ENCODE results near the gene PRRC2B. TPM values are rescaled to one million over a fixed set of nuclear protein-coding genes. Genes with fewer than 3 reads are reported as not detected.
"Not testable (repeated sequence)": the region's sequence is repeated elsewhere in the genome, so short reads cannot be mapped to it uniquely, and the experiment has no call there.

The PRRC2B gene
- total RNA-seq, 1 donor from 2014 or later, result 505 TPM

DNA sequence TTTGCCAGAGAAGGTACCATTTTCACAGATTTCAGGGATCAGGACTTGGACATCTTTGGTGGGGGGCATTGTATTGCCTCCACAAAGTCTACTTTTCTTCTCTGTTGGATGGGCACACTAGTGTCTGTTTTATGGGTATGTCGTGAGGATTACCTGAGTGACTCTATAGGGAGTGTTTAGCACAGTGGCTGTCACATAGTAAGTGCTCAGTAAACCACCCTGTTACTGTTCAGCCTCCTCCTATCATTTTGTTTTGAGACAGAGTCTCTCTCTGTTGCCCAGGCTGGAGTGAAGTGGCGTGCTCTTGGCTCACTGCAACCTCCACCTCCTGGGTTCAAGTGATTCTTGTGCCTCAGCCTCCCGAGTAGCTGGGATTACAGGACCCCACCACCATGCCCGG lies 2.4 kb upstream of the PRRC2B start:
- H3K27me3 Mint-ChIP-seq (ENCODE audit: low read depth), result no peaks in the 10 kb centered on the region
- H3K9me3 Mint-ChIP-seq, result no peaks in the 10 kb centered on the region
- TF ChIP-seq, protein P1, sequence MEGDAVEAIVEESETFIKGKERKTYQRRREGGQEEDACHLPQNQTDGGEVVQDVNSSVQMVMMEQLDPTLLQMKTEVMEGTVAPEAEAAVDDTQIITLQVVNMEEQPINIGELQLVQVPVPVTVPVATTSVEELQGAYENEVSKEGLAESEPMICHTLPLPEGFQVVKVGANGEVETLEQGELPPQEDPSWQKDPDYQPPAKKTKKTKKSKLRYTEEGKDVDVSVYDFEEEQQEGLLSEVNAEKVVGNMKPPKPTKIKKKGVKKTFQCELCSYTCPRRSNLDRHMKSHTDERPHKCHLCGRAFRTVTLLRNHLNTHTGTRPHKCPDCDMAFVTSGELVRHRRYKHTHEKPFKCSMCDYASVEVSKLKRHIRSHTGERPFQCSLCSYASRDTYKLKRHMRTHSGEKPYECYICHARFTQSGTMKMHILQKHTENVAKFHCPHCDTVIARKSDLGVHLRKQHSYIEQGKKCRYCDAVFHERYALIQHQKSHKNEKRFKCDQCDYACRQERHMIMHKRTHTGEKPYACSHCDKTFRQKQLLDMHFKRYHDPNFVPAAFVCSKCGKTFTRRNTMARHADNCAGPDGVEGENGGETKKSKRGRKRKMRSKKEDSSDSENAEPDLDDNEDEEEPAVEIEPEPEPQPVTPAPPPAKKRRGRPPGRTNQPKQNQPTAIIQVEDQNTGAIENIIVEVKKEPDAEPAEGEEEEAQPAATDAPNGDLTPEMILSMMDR (IDR thresholded peaks at IDR 0.05; ENCODE audit: unreplicated experiment), result no peak
- H3K4me3 Mint-ChIP-seq, result no peak overlapping the region
- no peak overlapping the region for H3K27ac Mint-ChIP-seq
- DNase-seq (ENCODE audit: low spot score in 2 of 2, unreplicated experiment in 2 of 2), result no peak
- no peaks in the 10 kb centered on the region for H3K36me3 Mint-ChIP-seq
- H3K4me1 Mint-ChIP-seq, result peaks cover 22% of the 10 kb centered on the region

DNA sequence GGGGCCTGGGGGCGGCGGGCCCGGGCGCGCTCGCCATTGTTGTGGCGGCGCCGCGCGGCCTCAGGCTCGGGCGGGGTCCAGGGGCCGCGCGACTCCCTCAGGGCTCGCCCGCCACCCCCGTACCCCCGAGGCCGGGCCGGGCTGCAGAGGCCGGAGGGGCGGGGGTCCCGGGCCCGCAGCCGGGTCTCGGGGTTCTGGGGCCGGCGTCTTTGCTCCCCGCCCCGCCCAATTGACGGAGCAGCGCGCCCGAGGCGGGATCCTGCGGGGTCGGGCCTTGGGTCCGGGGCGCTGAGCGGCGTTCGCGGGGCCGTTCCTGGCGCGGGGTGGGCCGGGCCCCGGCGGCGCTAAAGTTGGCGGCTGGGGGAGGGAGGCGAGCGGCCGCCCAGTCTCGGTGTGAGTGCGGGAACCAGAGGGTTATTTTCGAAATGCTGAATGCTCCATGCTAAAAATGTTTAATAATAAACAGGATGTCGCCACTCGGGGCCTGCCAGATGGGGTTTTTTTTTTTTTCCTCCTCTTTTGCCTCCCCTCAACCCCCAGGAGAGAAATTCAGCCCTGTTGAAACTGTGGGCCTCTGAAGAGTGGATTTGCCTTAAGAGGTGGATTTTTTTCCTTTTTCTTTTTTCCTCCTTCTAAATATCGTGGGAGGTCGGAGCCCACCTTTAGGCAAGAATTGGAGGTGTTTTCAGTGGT lies 724 bp downstream of the PRRC2B start:
- H3K4me3 Mint-ChIP-seq, result peak overlapping the region; percentile 92
- H3K36me3 Mint-ChIP-seq, result no peaks in the 10 kb centered on the region
- no peaks in the 10 kb centered on the region for H3K27me3 Mint-ChIP-seq (ENCODE audit: low read depth)
- TF ChIP-seq, protein P1 (IDR thresholded peaks at IDR 0.05; ENCODE audit: unreplicated experiment), result no peak
- H3K4me1 Mint-ChIP-seq, result peaks cover 47% of the 10 kb centered on the region
- peak; percentile 44 to 73 for DNase-seq (ENCODE audit: low spot score in 2 of 2, unreplicated experiment in 2 of 2)
- no peaks in the 10 kb centered on the region for H3K9me3 Mint-ChIP-seq
- H3K27ac Mint-ChIP-seq, result peak overlapping the region; percentile 98

DNA sequence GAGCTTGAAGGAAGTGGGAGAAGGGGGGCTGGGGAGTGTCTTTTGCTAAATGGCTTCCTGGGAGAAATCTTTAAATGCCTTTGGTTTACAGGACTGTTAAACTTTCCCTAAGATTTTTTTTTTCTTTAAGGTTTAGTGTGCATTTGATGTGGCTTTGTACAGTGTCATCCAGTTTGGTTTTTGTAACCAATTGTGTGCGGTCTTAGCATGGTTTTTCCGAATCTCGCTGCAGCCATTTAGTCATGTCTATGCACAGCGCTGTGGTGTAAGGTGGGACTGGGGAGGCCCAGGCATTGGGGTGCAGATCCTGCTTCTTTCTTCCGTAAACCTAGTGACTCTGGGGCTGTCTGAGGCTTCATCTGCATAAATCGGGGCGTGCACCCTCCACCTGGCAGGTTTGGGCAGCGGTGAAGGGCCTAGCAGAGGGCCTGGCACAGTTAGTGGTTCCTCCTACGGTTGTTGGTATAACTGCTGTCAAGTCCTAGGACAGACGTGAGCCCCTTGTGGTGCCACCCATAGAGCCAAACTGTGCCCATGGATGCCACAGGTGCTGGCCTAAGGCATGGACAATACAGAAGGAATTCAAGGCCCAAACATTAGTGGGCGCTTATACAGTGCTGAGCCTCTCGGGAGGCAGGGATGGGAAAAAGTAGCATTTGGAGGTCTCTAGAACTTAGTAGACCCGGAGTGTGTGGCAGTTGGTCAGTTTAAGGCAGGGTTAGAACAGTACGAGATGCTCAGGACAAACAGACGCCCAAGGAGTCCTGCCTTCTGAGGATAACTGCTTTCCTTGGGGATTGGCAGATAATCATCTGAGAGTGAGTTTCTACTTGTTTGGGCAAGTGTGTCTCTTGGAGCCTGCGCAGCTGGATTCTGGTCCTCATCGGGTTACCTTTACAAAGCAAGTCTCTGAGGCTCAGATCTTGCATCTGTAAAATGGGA lies 1.5 kb downstream of the PRRC2B start:
- TF ChIP-seq, protein P1 (IDR thresholded peaks at IDR 0.05; ENCODE audit: unreplicated experiment), result no peak
- Mint-ChIP-seq H3K27ac (peak overlapping the region; percentile 98), H3K9me3 (no peaks in the 10 kb centered on the region), H3K4me3 (peak overlapping the region; percentile 92), H3K36me3 (no peaks in the 10 kb centered on the region), H3K4me1 (peaks cover 53% of the 10 kb centered on the region), H3K27me3 (ENCODE audit: low read depth) (no peaks in the 10 kb centered on the region)
- DNase-seq (ENCODE audit: low spot score in 2 of 2, unreplicated experiment in 2 of 2), result no peak

DNA sequence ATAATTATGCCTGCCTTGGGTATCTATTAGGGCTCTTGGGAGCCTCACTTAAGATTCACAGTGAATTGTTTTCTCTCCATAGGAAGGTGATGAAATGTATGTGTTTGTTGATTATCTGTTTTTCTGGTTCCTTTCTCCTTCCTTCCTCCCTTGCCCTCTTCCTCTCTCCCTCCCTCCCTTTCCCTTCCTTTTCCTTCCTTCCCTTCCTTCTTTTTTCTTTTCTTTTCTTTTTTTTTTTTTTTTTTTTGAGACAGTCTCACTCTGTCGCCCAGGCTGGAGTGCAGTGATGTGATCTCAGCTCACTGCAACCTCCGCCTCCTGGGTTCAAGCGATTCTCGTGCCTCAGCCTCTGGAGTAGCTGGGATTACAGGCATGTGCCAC lies 2.2 kb downstream of the PRRC2B start:
- peak overlapping the region; percentile 98 for H3K27ac Mint-ChIP-seq
- H3K4me3 Mint-ChIP-seq, result peak overlapping the region; percentile 92
- H3K9me3 Mint-ChIP-seq; H3K27me3 Mint-ChIP-seq (ENCODE audit: low read depth); DNase-seq (ENCODE audit: low spot score in 2 of 2, unreplicated experiment in 2 of 2); H3K36me3 Mint-ChIP-seq: not testable (repeated sequence)
- peaks cover 54% of the 10 kb centered on the region for H3K4me1 Mint-ChIP-seq

DNA sequence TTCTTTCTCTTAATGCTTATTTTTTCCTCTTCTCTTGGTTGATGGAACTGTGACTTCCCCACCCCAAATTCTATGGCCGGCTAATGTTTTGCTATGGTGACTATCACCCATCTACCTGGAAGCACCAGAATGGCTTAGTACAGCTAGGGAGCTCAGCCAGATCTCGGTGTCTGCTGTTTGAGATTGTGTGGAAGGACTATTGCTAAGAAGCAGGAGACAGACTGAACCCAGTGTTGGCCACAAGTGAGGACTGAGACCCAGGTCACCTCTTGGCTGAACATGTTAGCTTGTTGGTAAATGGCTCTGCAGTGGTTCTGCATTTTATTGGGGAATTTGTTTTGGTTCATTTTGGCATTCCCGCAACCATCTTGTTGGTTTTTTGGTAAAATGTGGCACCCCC lies 2.7 kb downstream of the PRRC2B start:
- DNase-seq (ENCODE audit: low spot score in 2 of 2, unreplicated experiment in 2 of 2), result no peak
- Mint-ChIP-seq H3K27ac (peak overlapping the region; percentile 98), H3K9me3 (no peaks in the 10 kb centered on the region), H3K36me3 (no peaks in the 10 kb centered on the region), H3K27me3 (ENCODE audit: low read depth) (no peaks in the 10 kb centered on the region), H3K4me1 (peaks cover 54% of the 10 kb centered on the region), H3K4me3 (peak overlapping the region; percentile 92)
- TF ChIP-seq, protein P1 (IDR thresholded peaks at IDR 0.05; ENCODE audit: unreplicated experiment), result no peak

Measured in mesothelial cell of epicardium (in vitro differentiated cells).